Measurements from ENCODE around the gene KIAA0753.

The KIAA0753 gene

GRCh38 chr17:6546069-6546718 is 94.3 kb downstream of the KIAA0753 start:
- TF ChIP-seq CTCF (IDR thresholded peaks at IDR 0.05; ENCODE audit: low read depth, low read length) = no peak
- Histone ChIP-seq H3K27ac (no peak overlapping the region), H3K9me3 (ENCODE audit: severe bottlenecking) (no peaks in the 10 kb centered on the region), H3K36me3 (no peaks in the 10 kb centered on the region), H3K27me3 (ENCODE audit: insufficient read depth, low read depth, severe bottlenecking) (no peaks in the 10 kb centered on the region), H3K4me3 (ENCODE audit: low read depth, low read length) (no peak overlapping the region)
- no peak for DNase-seq

- no peak for DNase-seq
- Histone ChIP-seq H3K4me3 (ENCODE audit: low read depth, low read length) (no peak overlapping the region), H3K9me3 (ENCODE audit: severe bottlenecking) (no peaks in the 10 kb centered on the region), H3K27ac (no peak overlapping the region), H3K27me3 (ENCODE audit: insufficient read depth, low read depth, severe bottlenecking) (no peaks in the 10 kb centered on the region), H3K36me3 (no peaks in the 10 kb centered on the region)
- TF ChIP-seq CTCF (IDR thresholded peaks at IDR 0.05; ENCODE audit: low read depth, low read length) = no peak
Measured at GRCh38 chr17:6545291-6545690, 95.2 kb downstream of the KIAA0753 start.

GRCh38 chr17:6544011-6544370 is 96.5 kb downstream of the KIAA0753 start:
- H3K27ac ChIP-seq = no peak overlapping the region

GRCh38 chr17:6543079-6544010 is 97.2 kb downstream of the KIAA0753 start:
- no peaks in the 10 kb centered on the region for H3K27me3 ChIP-seq (ENCODE audit: insufficient read depth, low read depth, severe bottlenecking)
- H3K4me3 ChIP-seq (ENCODE audit: low read depth, low read length) = no peak overlapping the region
- H3K36me3 ChIP-seq = no peaks in the 10 kb centered on the region
- peaks cover 11% of the 10 kb centered on the region for H3K9me3 ChIP-seq (ENCODE audit: severe bottlenecking)
- H3K27ac ChIP-seq = no peak overlapping the region
- DNase-seq = no peak
- TF ChIP-seq CTCF (IDR thresholded peaks at IDR 0.05; ENCODE audit: low read depth, low read length) = no peak

More at GRCh38 chr17:6544011-6544370, 96.5 kb downstream of the KIAA0753 start:
- DNase-seq = no peak
- Histone ChIP-seq H3K27me3 (ENCODE audit: insufficient read depth, low read depth, severe bottlenecking) (no peaks in the 10 kb centered on the region), H3K9me3 (ENCODE audit: severe bottlenecking) (peaks cover 7% of the 10 kb centered on the region), H3K4me3 (ENCODE audit: low read depth, low read length) (no peak overlapping the region), H3K36me3 (no peaks in the 10 kb centered on the region)
- no peak for TF ChIP-seq CTCF (IDR thresholded peaks at IDR 0.05; ENCODE audit: low read depth, low read length)

- Histone ChIP-seq H3K9me3 (ENCODE audit: severe bottlenecking) (peaks cover 11% of the 10 kb centered on the region), H3K27ac (no peak overlapping the region), H3K27me3 (ENCODE audit: insufficient read depth, low read depth, severe bottlenecking) (no peaks in the 10 kb centered on the region), H3K36me3 (no peaks in the 10 kb centered on the region), H3K4me3 (ENCODE audit: low read depth, low read length) (no peak overlapping the region)
- DNase-seq = no peak
- TF ChIP-seq CTCF (IDR thresholded peaks at IDR 0.05; ENCODE audit: low read depth, low read length) = no peak
Measured at GRCh38 chr17:6542577-6542976, 97.9 kb downstream of the KIAA0753 start.

Data from WERI-Rb-1 (cell line).